NCI-H1694 (cell line): ENCODE measurements around the gene ENTPD1.
"Not testable (repeated sequence)": the region's sequence is repeated elsewhere in the genome, so short reads cannot be mapped to it uniquely, and the experiment has no call there.

Experiments used
- DNase-seq: peaks from one replicate; lab custom pipeline; 2025; lab: John Stamatoyannopoulos, UW

ENTPD1 gene

DNA sequence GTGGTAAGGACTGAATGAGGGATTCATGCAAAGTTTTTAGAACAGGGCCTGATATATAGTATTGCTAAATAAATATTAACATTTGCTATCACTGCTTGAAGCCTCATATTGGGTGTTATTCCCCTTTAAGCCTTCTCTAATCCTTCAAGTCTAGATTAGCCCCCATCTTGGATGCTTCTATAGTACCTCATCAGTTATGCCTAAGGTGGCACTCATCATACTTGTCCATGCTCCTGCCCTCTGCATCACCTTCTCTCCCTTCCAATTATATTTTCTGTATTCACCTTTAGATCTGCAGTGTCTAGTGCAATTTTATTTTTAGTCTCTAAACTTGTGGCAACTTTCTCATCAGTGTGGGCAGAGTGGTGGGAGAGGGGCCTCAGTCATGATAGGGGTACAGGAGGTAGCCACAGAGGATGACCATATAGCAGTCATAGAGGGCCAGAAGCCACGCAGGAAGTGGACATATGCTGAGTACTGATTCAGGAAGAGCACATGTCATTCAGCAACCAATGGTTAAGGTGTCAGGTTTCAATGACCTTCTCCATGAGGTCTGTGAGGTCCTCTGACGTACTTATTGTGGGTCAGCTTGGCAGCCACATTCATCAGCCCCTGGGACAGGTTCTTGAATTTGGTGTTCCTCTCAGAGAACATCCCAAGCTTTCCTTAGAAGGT lies 2.5 kb downstream of the ENTPD1 start:
- no peak for DNase-seq

DNA sequence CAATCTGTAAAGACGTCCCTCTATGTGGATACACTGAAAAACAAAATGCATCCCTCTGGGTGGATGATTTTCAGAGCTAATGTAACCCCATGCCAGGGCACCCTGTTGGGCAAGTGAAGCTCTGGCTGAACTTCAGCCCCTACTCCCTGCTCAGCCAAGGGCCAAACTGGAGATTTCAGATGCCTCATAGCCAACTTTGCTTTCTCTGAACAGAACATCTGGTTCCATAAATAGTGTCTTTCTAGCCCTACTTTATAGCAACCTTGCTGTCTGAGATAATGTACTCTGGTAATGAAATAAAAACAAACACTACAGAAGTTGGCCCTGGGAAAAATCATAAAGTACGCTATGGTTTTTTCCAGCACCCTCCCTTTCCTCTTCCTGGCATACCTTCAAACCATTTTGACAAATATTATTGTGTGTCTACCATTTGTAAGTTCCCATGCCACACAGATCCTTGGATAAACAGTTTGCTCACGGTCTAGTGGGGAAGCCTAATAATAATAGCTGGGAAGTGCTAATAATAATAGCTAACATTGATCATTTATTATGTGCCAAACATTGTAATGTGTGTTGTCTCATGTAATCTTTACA lies 3.4 kb downstream of the ENTPD1 start:
- DNase-seq: no peak

DNA sequence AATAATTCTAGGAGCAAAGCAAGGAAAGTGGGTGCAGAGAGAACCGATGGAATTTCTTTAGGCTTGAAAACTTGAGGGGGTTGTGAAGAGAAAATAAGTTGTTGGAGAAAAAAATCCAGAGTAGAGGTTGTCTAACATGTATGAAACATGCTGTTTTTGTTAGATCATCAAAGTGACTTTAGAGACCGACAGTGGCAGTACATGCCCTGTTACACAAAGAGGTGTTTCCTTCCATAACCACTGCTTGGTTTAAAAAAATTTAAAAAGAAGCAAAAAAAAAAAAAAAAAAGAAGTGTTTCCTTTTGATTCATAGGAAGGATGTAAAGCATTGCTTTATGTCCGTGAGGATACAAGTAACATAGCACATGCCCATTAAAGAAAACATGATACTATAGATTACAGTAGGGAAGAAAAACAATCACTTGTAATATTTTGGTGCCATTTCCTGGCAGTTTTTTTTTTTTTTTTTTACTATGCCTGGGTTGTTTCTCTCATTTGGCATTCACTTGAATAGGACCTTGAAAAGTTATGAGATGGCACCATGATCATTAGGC lies 6.1 kb downstream of the ENTPD1 start:
- no peak for DNase-seq

GRCh38 chr10:95767884-95768556 lies 12.1 kb downstream of the ENTPD1 start:
- no peak for DNase-seq

DNA sequence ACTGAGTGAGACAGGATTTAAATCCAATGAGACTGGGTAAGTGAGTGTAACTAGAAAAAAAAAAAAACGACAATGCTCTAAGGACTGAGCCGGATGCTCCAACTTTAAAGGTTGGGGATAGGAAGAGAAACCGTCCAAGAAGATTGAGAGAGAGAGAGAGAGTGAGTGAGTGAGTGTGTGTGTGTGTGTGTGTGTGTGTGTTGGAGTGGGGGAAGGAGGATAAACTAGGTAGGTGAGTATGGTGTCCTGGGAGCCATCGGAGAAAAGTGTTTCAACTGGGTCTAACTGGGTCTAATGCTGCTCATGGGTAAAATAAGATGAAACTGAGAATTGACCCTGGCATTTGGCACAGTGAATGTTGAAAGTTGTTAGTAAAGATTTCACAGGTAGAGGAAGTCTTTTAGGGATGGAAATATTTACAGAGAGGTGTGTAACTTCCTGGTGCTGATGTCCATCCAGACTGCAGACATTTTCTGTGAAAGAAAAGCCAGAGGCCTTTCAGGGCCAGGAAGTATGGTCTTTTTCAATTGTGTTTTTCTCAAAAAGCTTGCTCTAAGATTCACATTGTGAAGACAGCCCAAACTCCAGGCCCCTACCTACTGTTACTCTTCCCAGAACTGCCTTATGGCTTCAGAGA lies 14.2 kb downstream of the ENTPD1 start:
- no peak for DNase-seq

DNA sequence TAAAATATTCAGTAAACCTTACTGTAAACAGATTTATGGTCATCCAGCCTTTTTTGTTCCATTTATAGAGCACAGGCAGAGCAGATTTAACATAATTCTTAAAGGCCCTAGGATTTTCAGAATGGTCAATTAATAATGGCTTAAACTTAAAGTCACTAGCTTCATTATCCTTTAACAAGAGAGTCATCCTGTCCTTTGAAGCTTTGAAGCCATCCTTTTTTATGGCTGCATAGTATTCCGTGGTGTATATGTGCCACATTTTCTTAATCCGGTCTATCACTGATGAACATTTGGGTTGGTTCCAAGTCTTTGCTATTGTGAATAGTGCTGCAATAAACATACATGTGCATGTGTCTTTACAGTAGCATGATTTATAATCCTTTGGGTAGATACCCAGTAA lies 17.5 kb downstream of the ENTPD1 start:
- not testable (repeated sequence) for DNase-seq

- not testable (repeated sequence) for DNase-seq
These were observed 21.7 kb downstream of the ENTPD1 start for GRCh38 chr10:95777638-95778037.

- DNase-seq: no peak
These were observed 26.4 kb downstream of the ENTPD1 start for GRCh38 chr10:95782318-95782717.

- no peak for DNase-seq
These were observed 27.8 kb downstream of the ENTPD1 start for GRCh38 chr10:95783741-95784140.

- DNase-seq: no peak
These were observed 28.4 kb downstream of the ENTPD1 start for GRCh38 chr10:95784279-95784913.

DNA sequence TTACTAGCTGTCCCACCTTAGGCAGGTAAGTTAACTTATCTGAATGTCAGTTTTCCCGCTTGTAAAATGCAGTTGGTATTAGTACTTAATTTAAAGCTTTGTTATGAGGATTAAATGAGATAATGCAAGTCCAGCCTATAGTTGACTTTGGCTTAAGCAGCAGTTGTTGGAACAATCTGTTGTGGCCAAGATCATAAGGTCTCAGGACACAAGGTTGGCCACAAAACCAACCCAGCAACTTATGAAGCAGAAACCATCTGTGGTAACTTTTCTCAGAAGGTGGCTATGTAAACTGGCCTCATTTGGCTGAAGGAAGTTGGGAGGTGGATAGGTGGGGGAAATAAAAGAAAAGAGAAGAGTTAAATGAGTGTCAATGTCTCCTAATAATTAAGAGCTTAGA lies 29.4 kb downstream of the ENTPD1 start:
- DNase-seq: no peak

DNA sequence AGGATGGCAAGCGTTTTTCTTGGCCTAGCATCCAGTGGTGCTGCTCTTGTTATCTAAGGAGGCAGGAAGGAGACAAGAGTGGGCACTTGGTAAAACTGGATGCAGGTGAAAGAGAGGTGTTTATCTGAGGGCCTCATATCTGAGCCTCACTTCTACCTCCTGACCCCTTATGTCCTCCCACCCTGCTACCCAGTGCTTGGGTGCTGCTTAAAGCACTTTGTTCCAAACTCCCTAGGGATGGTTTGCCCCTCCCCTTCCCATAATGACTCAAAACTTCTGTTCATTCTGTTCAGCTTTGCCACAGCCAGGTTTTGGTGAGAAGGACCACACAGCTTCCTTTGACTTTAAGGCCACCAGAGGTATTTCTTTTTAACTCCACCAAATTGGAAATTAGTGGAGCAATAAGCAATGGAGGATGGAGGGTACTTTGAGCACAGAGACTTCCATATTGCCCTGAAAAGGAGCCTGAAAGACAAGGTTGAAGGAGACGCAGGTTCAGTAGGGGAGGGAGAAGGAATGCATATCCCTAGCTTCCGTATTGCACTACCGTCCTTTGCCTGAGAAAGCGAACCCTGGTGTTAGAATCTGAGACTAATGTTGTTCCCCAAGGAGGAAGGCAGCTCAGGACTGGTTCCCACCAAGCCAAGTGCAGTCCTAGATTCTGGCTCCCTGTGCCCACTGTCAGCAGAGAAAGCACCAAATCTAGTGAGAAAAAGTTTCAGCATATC lies 30.1 kb downstream of the ENTPD1 start:
- no peak for DNase-seq

DNA sequence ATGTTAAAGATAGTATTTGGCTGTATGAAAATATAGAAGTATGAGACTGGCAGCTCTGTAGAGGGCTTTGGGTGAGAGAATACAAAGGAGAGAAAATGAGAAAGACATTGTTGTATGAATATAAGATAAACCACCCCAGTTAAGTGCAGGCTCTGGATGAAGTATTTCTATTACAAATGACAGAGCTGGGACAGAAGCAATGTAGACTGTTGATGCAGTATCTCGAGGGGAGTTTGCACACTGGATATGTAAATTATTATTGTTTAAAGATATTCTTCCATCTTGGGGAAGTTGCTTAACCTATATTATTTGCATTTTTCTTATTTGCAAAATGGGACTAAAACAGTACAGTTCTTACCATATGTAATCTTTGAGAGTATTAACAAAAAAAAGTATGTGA lies 31.5 kb downstream of the ENTPD1 start:
- no peak for DNase-seq

DNA sequence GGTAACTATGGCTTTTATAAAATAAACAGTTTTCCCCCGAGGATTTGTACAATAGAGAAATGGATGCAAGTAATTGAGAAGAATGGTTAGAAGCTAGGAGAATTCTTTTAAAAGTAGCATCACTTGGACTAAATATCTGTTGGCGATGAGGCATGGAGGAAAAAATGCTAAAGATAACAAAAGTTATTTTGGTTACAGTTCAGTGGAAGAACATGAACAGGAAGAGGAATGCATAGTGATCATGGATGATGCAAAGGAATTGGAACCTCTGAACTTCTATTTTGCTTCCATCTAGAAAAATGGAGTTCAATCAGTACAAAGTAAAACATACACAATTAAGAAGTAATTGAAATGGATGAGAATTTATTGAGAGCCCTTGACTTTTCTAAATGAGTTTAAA lies 32.9 kb downstream of the ENTPD1 start:
- DNase-seq: no peak

GRCh38 chr10:95789902-95790301 lies 33.9 kb downstream of the ENTPD1 start:
- no peak for DNase-seq

- no peak for DNase-seq
These were observed 35.0 kb downstream of the ENTPD1 start for GRCh38 chr10:95790982-95791381.

DNA sequence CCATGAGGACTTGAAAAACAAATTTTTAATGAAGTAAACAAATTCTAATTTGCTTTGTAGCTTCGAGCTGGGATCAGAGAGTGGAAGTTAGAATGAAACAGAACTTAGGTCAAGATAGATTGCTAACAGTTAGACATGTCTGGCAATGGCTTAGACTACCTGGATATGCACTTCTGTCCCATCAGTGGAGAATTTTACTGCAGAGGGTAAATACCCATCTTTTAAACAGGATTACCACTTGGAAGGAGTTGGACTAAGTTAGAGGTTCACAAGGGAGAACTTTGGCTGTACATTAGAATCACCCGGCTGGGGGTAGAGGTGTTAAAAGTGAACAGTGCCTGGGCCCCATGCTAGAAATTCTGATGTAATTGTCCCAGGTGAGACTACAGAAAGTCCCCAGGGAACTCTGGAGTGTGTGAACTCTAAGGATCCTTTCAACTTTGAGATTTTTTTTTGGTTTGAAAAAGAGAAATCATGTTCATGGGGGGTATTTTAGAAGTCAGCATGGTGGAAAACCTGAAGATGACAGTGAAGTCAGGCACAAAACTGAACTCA lies 35.5 kb downstream of the ENTPD1 start:
- no peak for DNase-seq

GRCh38 chr10:95792211-95792780 lies 36.3 kb downstream of the ENTPD1 start:
- no peak for DNase-seq

- DNase-seq: no peak
These were observed 36.9 kb downstream of the ENTPD1 start for GRCh38 chr10:95792874-95793285.

DNA sequence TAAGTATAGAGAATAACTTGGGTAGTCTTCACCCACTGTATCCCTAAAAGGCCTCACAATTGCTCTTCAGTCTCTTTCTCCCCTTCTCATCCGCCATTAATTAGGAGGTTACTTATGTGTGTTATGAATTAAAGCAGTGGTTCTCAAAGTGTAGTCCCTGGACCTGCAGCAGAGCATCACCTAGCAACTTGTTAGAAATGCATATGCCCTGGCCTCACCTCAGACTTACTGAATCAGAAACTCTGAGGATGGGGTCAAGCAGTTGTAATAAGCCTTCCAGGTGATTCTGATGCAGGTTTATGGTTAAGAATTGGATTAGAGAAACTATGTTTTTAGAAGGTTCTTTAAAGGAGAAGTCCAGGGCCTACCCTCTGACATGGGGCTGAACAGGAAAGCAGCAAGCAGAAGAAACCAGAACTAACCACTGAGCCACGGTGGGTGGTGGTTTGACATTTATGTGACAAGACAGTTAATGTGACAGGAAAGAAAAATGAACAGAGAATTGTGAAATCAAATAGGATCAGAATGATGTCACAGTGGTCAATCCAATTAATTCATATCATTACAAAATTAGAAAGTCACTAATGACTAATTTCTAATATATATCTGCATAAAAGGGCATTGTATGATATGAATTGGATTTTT lies 37.6 kb downstream of the ENTPD1 start:
- DNase-seq: no peak
